GM23248 (cell line): ENCODE measurements around the gene VGLL3.
"Not testable (repeated sequence)": the region's sequence is repeated elsewhere in the genome, so short reads cannot be mapped to it uniquely, and the experiment has no call there.

Experiments
- EZH2 ChIP-seq: fragments of 200-600 bp; sonication (generic); IDR thresholded peaks from 2 replicates; pipeline ENCODE4 v1.6.1; 2018; ENCODE audit warnings: antibody characterized with exemption, mild to moderate bottlenecking; ENCODE audit not compliant: insufficient read depth, poor library complexity, severe bottlenecking
- EZH2phosphoT487 ChIP-seq: fragments of 200-600 bp; sonication (generic); IDR thresholded peaks from 2 replicates; pipeline ENCODE4 v1.6.1; 2018; ENCODE audit warnings: antibody characterized with exemption, moderate library complexity, mild to moderate bottlenecking, low read depth; ENCODE audit not compliant: insufficient read depth

DNA sequence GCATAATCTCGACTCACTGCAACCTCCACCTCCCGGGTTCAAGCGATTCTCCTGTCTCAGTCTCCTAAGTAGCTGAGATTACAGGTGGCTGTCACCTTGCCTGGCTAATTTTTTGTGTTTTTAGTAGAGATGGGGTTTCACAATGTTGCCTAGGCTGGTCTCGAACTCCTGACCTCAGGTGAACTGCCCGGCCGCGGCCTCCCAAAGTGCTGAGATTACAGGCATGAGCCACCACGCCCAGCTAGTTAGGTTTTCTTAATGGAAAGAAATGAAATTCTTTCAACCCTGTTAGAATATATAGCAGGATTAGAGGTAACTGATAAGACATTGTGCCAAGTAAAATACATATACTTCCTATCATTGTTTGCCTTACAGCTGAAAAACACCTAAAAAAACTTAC is 16.8 kb downstream of the VGLL3 start:
- TF ChIP-seq EZH2phosphoT487, EZH2: not testable (repeated sequence)
